GM18507 (cell line): ENCODE results near the gene FYTTD1.
A peak's percentile ranks its signal among the peaks of the same experiment; 100 is the strongest.

ENCODE experiments used
- DNase-seq: peaks from one replicate; pipeline ENCODE4 v3.0.0; 2011; ENCODE audit warnings: low read depth; ENCODE audit not compliant: insufficient read length; ENCODE audit errors: extremely low spot score
- FAIRE-seq: peaks from 2 replicates; lab custom pipeline; 2011; peaks lifted over from hg19 to GRCh38; lab: Jason Lieb, UNC

Gene FYTTD1

GRCh38 chr3:197789309-197789708 is 39.6 kb downstream of the FYTTD1 start:
- FAIRE-seq (no peak), DNase-seq (no peak)

- FAIRE-seq: no peak
Observed at GRCh38 chr3:197790033-197790432, 40.4 kb downstream of the FYTTD1 start.

GRCh38 chr3:197791113-197791891 is 41.6 kb downstream of the FYTTD1 start, which contains the start of gene LRCH3:
Gene LRCH3, plus strand, starts transcription at chr3:197791254. Its CDS starts 25 bp downstream, at chr3:197791279.
- FAIRE-seq: peak; percentile 52

More at GRCh38 chr3:197790033-197790432, 40.4 kb downstream of the FYTTD1 start:
- DNase-seq: no peak

GRCh38 chr3:197791892-197792647 is 42.4 kb downstream of the FYTTD1 start:
- DNase-seq (no peak), FAIRE-seq (peak; percentile 73)

More at GRCh38 chr3:197791113-197791891, 41.6 kb downstream of the FYTTD1 start, which contains the start of gene LRCH3:
- DNase-seq: peak; percentile 83

- DNase-seq: no peak
- FAIRE-seq: peak; percentile 71
Observed at GRCh38 chr3:197793247-197793646, 43.6 kb downstream of the FYTTD1 start.

GRCh38 chr3:197794115-197794514 is 44.4 kb downstream of the FYTTD1 start:
- peak; percentile 50 for FAIRE-seq
- no peak for DNase-seq

- DNase-seq: no peak
- no peak for FAIRE-seq
Observed at GRCh38 chr3:197795200-197795599, 45.5 kb downstream of the FYTTD1 start.

- FAIRE-seq (no peak), DNase-seq (no peak)
Observed at GRCh38 chr3:197796087-197796486, 46.4 kb downstream of the FYTTD1 start.

GRCh38 chr3:197798863-197799262 is 49.2 kb downstream of the FYTTD1 start:
- no peak for DNase-seq
- FAIRE-seq: peak; percentile 84

GRCh38 chr3:197800379-197800778 is 50.7 kb downstream of the FYTTD1 start:
- FAIRE-seq: no peak
- no peak for DNase-seq

- FAIRE-seq: peak; percentile 79
- no peak for DNase-seq
Observed at GRCh38 chr3:197801891-197802778, 52.5 kb downstream of the FYTTD1 start.

GRCh38 chr3:197802779-197803459 is 53.2 kb downstream of the FYTTD1 start:
- DNase-seq: no peak

GRCh38 chr3:197804511-197804910 is 54.8 kb downstream of the FYTTD1 start:
- DNase-seq (no peak), FAIRE-seq (no peak)

More at GRCh38 chr3:197802779-197803459, 53.2 kb downstream of the FYTTD1 start:
- FAIRE-seq: no peak

- FAIRE-seq (peak; percentile 35), DNase-seq (no peak)
Observed at GRCh38 chr3:197807969-197808587, 58.4 kb downstream of the FYTTD1 start.

GRCh38 chr3:197809356-197810020 is 59.8 kb downstream of the FYTTD1 start:
- DNase-seq: no peak
- no peak for FAIRE-seq

- FAIRE-seq (no peak), DNase-seq (no peak)
Observed at GRCh38 chr3:197810901-197811300, 61.2 kb downstream of the FYTTD1 start.

- FAIRE-seq (no peak), DNase-seq (no peak)
Observed at GRCh38 chr3:197811343-197811742, 61.7 kb downstream of the FYTTD1 start.

- no peak for FAIRE-seq
Observed at GRCh38 chr3:197814372-197814771, 64.7 kb downstream of the FYTTD1 start.

More at GRCh38 chr3:197814372-197814771, 64.7 kb downstream of the FYTTD1 start:
- no peak for DNase-seq
